HG03558 (cell line): ENCODE results near the gene TOMM34.
A peak's percentile ranks its signal among the peaks of the same experiment; 100 is the strongest.

Experiments used
- ATAC-seq: cut with Tn5 transposase; IDR thresholded peaks from one replicate; pipeline ENCODE4 v1.9.1; 2021; ENCODE audit warnings: moderate number of reproducible peaks; ENCODE audit not compliant: unreplicated experiment; ENCODE audit errors: extremely low read depth

The TOMM34 gene, protein sequence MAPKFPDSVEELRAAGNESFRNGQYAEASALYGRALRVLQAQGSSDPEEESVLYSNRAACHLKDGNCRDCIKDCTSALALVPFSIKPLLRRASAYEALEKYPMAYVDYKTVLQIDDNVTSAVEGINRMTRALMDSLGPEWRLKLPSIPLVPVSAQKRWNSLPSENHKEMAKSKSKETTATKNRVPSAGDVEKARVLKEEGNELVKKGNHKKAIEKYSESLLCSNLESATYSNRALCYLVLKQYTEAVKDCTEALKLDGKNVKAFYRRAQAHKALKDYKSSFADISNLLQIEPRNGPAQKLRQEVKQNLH

DNA sequence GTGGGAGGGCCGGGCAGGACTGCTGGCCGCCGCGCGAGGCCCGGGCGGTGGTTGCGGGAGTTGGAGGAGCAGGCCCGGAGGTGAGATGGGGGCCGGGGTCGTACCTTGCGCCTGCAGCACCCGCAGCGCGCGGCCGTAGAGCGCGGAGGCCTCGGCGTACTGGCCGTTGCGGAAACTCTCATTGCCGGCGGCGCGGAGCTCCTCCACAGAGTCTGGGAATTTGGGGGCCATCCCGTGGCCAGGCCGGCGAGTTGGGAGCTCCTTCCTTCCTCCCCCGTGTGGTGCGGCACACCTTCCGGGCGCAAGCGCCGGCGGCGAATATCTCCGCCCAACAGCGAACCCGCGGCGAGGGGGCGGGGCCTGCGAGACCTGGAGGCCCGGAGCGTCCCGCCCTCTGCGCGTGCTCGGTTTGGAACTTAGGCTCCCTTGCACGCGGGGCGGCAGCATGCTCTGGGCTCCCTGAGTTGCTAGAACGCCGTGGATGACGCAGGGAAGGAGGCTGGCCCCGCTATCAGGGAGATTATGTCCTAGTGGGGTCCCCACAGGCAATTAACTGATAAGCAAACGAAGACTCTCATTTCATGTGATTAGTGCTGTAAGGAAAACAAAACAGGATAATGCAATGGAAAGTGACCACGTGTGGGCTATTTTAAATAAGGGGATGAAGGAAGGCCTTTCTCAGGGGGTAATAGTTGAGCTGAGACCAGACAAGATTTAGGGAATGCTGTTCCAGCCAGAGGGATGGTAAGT lies at the start of gene TOMM34:
Gene TOMM34, minus strand, starts transcription at position 295 of the 750 bp plus-strand sequence. Its CDS starts 64 bp downstream, at position 231.
- ATAC-seq: peak; percentile 61

DNA sequence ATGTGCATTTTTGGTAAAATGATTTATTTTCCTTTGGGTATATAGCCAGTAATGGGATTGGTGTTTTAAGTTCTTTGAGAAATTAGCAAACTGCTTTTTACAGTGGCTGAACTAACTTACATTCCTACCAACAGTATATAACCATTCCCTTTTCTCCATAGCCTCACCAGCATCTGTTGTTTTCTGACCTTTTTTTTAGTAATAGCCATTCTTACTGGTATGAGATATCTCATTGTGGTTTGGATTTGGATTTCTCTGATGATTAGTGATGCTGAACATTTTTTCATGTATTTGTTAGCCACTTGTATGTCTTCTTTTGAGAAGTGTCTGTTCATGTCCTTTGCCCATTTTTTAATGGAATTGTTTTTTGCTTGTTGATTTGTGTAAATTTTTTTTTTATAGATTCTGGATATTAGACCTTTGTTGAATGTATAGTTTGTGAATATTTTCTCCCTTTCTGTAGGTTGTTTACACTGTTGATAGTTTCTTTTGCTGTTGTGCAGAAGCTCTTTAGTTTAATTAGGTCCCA lies 48.4 kb upstream of the TOMM34 start:
- ATAC-seq: no peak

DNA sequence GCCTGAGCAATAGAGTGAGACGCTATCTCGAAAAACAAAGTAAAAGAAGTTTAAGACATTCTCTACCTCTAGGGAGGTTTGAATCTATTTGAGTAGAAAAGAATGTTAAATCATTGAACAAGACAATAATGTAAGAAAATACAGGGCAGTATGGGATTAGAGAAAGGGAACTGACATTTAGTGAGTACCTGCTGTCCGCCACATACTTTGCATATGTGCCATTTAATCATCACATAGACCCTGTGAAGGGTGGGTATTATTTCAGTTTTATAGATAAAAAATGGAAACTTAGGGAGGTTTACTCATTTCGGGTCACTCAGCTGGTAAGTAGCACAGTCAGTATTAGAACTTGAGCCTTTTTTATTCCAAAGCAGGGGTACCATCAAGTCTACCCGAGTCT lies 37.5 kb upstream of the TOMM34 start:
- no peak for ATAC-seq

DNA sequence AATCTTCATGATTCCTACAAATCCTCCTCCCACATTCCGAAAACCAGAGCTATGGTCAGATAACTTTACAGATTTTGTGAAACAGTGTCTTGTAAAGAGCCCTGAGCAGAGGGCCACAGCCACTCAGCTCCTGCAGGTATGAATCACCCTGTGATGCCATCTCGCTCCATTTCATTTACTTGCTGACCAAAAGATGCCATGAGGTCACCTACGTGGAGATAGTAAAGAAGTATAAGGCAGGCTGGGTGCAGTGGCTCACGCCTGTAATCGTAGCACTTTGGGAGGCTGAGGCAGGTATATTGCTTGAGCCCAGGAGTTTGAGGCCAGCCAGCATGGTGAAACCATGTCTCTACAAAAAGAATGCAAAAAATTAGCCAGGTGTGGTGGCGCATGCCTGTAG lies 37.0 kb upstream of the TOMM34 start:
- no peak for ATAC-seq

DNA sequence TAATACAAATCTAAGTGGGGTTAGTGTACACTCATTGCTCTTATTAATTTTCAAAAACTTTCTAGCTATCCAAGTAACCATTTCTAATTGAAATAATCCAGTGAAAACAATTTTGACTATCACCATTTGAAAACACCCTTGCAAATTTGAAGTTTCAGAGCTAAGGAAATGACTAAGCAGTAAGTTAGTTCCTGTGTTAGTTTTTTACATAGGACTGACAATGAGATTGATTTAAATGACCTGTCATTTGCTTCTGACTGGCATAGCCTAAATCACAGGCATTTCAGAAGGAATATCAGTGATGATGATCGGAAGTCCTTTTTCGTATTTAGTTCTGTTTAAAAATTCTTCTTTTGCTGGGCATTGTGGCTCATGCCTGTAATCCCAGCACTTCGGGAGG lies 33.1 kb upstream of the TOMM34 start:
- ATAC-seq: no peak

DNA sequence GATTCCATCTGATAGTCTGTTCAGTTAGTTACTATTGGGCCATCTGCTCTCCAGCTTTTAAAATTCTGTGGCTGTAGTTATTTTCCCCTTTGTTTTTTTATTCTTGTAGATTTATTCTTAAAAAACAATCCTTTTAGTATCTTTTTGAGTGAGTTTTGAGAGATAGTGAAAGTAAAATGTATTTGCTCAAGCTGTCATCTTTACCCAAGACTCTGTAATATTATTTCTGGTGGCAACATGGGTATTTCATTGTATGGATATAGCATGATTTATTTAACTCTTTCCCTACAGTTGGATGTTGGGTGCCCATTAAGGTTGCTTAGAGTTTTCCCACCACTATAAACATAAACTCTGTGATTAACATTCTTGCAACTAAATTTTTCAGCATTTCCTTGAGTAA lies 30.8 kb upstream of the TOMM34 start:
- no peak for ATAC-seq

DNA sequence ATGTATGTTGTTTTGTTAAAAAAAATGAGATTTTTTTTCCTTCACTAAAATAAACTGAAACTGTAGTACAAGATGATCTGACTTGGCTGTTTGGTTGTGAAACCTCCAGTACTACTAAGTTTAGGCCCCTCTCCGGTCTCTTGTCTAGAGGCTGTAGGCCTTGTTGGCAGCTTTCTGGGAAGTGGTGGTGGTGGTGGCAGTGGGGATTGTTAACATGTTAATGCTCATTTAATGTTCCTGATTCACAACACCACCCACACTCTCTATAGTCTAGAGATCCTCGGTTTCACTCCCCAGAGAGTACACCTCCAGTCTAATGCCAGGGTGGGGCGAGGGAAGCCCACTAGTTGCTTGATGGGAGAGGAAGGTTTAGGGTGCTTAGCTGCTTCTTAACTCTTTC lies 30.2 kb upstream of the TOMM34 start:
- ATAC-seq: no peak

DNA sequence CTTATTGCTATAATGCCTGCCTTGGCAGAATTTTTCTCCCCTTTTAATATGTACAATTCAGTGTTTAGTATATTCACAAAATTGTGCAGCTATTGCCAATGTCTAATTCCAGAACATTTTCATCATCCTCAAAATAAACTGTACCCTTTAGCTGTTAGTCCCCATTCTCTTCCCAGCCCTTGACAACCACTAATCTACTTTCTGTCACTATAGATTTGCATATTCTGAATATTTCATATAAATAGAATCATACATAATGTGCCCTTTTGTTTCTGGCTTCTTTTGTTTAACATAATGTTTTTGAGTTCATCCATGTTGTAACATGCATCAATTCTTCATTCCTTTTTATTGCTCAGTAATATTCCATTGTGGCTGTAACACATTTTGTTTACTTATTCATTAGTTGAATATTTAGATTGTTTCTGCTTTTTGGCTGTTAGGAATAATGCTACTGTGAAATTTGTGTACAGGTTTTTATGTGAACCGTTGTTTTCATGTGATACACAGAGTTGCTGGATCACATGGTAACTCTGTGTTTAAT lies 28.5 kb upstream of the TOMM34 start:
- no peak for ATAC-seq

DNA sequence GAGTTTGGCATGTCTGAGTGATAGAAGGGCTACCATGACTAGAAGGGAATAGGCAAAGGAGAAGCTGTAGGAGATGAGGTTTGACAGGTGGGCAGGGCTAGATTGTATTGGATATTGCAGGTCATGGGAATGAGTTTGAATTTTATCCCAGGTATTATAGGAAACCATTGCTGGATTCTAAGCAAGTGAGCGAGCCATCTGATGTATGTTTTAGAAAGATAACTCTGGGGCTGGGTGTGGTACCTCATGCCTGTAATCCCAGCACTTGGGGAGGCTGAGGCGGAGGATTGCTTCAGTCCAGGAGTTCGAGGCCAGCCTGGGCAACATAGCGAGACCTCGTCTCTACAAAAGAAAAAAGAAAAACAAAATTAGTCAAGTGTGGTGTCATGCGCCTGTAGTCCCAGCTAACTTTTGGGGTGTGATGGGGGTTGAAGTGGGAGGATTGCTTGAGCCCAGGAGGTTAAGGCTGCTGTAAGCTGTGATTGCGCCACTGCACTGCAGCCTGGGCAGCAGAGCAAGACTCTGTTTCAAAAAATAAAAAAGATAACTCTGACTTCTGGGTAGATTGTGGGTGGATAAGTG lies 23.0 kb upstream of the TOMM34 start:
- ATAC-seq: no peak

DNA sequence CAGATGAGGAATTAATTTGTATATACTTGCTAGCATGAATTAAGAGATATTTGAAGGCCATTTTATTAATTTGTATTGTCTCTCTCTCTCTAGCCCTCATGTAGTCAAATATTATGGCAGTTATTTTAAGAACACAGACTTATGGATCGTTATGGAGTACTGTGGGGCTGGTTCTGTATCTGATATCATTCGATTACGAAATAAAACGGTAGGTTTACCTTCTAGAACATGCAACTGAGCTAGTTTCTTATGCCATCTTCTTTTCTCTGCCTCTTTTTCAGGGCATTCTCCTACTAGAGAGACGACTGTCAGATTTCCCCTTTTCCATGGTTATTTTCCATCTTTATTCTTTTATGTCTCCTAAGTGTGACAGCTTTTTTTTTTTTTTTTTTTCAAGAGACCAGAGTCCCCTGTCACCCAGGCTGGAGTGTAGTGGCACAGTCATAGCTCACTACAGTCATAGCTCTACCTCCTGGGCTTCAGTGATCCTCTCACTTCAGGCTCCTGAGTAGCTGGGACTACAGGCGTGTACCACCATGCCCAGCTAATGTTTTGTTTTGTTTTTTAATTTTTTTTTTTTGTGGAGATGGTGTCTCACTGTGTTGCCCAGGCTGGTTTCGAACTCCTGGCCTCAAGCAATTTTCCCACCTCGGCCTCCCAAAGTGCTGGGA lies 21.7 kb upstream of the TOMM34 start:
- no peak for ATAC-seq

DNA sequence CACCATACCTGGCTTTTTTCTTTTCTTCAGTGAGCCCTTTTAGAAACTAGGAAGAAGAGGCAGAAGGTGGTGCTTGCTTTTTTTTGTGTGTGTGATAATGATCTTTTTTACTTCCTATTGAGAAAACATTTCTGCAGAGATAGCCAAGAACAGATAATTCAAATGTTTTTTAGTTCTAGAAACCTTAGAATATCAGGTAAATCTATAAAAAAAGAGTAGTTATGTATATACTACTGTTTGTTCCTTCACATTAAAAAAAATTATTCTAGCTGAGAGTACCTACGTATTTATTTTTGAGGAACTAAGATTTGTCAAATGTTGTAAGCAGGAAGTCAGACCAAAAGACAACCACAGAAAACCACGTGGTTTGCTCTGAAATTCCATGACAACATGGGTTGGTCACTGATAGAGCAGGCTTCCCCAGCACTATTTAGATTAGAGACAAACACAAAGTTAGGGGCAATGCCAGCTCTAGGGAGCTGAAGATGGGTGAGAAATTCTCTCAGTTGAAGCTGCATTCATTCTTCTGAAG lies 19.0 kb upstream of the TOMM34 start:
- peak; percentile 75 for ATAC-seq

DNA sequence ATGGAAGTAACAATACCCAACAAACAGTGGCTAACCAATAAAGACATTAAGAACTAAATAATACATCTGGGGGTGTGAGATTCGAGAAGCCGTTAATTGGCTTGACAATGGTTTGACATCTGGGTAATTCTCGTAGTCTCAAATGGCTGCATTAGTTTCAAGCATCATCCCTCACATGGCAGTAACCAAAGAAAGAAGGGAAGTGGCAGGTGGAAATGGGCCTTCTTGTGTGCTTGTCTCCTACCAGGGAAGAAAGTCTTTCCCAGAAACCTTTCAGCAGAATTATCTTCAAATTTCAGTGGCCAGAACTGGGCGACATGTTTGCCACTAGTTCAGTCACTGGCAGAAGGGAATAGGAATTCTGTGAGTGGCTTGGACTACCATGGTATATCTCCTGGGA lies 16.5 kb upstream of the TOMM34 start:
- ATAC-seq: no peak

DNA sequence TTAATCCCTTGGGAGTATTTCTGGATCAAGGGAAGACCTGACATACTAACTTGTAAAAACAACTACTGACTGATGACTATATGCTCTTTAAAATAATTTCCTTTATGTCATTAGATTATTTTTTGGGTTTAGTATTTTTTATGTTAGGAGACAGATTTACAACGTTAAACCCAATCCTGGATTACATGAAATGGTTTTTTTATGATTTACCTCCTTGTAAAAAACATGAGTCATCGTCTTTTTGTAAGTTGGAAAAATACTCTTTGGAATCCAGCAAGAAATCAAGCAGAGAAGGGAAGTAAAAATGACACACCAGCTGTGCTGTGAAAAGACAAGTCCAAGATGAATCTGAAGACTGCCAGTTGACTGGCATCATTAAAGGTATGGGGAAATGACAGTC lies 12.9 kb upstream of the TOMM34 start:
- ATAC-seq: no peak

DNA sequence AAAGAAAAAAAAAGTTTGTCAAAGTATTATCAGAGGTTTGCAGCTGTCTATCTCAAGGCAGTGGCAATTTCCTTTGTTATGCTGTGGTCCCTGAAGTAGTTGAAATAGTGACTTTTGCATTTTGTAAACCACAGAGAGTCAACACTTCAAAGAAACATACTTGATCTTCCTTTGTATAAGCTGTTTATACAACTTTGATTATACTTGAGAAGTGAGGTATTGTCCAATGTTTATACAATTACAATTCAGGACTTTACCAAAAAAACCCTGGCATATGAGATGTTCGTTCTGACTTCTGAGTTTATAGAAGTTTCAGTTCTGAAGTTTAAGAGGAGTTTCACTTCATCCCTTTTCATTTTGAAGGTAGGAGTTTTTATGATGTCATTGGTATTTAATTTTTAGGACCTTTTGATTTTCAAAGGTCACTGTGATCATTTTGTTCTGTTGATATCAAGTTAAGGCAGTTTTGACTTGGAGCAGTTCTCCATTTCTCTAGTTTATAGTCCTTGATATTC lies 10.1 kb upstream of the TOMM34 start:
- ATAC-seq: no peak

DNA sequence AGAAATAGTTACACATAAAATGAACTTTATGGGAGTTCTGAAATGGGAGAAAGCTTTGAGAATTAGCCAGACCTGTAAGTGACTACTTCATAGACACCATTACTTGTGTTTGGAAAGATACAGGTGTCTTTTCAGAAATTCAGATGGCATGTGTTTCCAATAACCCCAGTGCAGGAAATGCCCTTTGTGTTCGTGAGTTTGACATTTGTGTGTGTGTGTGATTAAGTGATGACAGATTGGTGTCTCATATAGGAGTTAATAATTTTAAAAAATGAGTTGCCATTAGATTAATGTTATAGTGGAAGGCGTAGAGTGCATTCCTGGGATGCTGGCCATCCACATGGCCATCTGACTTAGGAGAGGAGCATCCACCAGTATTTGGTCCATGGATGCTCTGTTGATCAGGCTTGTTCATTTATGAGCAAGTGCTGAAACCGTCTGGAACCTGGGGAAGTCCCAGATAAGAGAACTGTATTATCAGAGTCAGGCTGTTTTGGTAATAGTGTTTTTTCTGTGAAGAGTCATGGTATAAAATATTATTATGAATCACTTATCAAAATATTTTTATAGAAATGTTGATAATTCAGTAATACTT lies 9.2 kb upstream of the TOMM34 start:
- ATAC-seq: no peak

DNA sequence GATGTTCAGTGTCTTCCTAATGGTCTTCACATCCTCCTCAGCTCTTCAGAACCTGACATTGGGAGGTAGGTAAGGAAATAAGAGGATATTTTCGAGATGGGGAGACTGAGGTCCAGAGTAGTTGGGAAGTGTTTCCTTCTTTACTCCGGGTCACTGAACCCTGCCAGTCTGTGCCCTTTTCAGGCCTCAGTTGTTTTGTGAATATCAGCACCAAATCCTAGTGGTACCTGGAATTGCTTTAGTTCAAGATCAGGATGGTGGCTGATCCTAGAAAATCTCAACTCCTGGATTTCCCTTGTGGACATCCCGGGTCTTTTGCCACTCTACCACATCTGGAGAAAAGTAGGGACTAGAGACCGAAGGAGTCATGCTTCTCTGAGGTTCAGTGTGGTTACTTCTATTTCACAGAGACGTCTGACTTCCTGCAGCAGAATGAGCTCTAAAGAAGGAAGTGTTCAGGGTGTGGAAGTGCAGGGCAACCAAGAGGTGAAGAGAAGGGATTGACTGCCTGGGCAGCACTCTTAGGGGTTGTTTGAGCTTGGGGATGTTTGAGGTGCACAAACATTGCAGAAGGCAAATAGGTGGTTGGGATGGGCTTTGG lies 7.1 kb upstream of the TOMM34 start:
- ATAC-seq: no peak

DNA sequence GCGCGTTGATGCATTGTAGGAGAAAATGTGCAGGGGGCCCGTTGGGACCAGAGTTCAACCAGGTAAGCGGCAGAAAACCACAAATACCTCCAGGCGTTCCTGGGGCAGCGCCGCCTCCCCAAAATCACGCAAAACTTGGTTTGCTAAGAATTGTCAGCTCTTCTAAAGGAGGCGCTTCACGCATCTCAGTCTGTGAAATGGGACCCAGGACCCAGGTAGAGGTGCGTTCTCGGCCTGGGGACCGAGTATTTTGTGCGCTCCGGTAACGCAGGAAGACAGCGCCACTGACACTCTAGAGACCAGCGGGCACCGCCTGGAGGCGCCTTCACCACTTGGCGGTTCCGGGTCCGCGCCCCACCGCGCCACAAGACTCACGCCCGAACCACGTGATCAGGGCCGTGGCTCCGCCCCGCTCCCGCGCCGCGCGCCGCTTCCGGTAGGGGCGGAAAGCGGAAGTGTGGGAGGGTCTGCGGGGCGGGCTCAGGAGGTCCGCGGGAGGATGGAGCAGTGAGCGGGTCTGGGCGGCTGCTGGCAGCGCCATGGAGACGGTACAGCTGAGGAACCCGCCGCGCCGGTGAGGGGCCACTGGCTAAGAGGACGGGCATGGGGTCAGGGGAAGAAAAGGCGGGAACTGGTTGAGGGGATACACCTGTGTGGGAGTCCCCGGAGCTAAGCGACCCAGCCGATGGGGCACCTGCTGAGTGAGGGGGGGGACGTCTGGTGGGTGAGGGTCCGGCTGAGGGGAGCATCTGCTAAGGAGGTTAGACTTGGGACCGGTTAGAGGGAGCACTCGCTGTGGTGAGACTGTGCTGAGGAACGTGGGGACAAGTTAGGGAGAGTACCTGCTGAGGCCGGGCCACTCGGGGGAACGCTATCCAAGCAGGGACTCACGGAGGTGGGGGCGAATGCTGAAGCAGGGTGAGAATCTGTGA lies 6.1 kb upstream of the TOMM34 start, which contains the start of gene STK4:
Gene STK4, plus strand, starts transcription at position 483 of the 932 bp plus-strand sequence. Its CDS starts 57 bp downstream, at position 540.
- peak; percentile 39 for ATAC-seq

DNA sequence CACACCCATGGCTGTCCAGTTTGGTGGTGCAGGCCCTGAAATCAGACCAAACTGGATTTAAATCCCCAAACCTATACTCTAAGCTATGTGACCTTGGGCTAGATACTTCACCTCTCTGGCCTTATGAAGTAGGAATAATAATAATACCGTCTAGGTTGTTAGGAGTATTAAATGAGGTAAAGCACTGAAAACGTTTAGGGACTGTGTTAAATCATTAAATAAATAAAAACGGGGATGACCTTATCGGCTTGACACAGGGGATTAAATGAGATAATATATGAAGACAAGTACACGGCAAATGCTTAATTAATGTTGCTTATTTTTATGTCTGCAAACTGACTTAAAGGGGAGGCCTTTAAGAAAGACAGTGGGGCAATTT lies 5.4 kb upstream of the TOMM34 start:
- ATAC-seq: no peak
